ENCODE results near the gene B4GALT2. TPM values are rescaled to one million over a fixed set of nuclear protein-coding genes. Genes with fewer than 3 reads are reported as not detected.

B4GALT2 gene
- total and polyA plus RNA-seq, 2 donors (not counting 1 experiment from before 2014, with no cell fraction given): 4.6 to 6.5 TPM

DNA sequence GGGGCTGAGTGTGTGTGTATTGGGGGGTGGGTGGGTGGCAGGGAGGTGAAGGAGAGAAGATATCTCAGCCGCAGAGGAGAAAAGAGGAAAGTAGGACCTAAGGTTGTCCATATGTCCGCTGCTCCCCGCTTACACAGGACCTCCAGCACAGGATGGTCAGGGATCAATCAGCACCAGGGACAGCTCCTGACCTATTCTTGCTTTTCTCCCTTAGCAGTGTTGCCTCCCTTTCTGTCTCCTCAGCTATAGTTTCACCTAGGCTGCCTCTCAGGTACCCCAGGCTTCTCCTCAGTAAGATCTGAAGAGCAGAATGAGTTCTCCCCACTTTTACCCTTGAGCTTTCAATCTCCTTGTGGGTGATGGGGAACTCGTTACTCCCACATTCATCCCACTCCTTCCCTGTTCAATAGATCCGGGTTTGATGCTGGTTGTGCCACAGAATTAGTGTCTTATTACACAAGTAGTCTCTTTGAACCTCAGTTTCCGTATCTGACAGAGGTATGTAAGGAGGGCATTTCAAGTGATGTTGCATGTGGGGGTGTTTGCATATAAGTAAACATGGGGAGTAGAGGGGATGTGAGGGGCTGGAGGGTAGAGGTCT, 10.6 kb upstream of the B4GALT2 start:
- Histone ChIP-seq H3K4me2 (replicated peaks; ENCODE audit: low read depth, low read length, poor library complexity, severe bottlenecking) (no peak overlapping the region), H3K9me3 (ENCODE audit: control extremely low read depth in 1 of 3, control insufficient read depth in 2 of 3, insufficient read depth in 1 of 3, low read length in 2 of 3) (no peaks in the 10 kb centered on the region), H4K20me1 (ENCODE audit: control insufficient read depth, insufficient read depth, low read length, poor library complexity, severe bottlenecking) (peaks cover 8% of the 10 kb centered on the region), H3K79me2 (ENCODE audit: control insufficient read depth, insufficient read depth, low read length) (peaks cover 23% of the 10 kb centered on the region), H2AFZ (ENCODE audit: insufficient read depth, low read depth, low read length, poor library complexity, severe bottlenecking) (no peak overlapping the region), H3K27me3 (replicated peaks in 1 of 4; ENCODE audit: control extremely low read depth in 1 of 4, control insufficient read depth in 3 of 4, insufficient read depth in 4 of 4, low read length in 3 of 4) (no peaks in the 10 kb centered on the region), H3K27ac (ENCODE audit: low read length in 2 of 2) (no peak overlapping the region), H3K4me3 (ENCODE audit: control extremely low read depth in 1 of 5, extremely low read depth in 1 of 5, insufficient read depth in 1 of 5, low read depth in 2 of 5, low read length in 4 of 5) (no peak overlapping the region), H3K9ac (ENCODE audit: low read length) (no peak overlapping the region), H3K36me3 (replicated peaks in 1 of 2; ENCODE audit: control extremely low read depth in 1 of 2, control insufficient read depth in 1 of 2, extremely low read depth in 1 of 2, insufficient read depth in 2 of 2, low read length in 1 of 2) (peaks cover 0 to 10% of the 10 kb centered on the region in 2 experiments), H3K4me1 (ENCODE audit: control insufficient read depth in 2 of 2, insufficient read depth in 2 of 2, low read length in 2 of 2) (peaks cover 12 to 20% of the 10 kb centered on the region in 2 donors)
- Mint-ChIP-seq H3K9me3 (ENCODE audit: insufficient read depth) (no peaks in the 10 kb centered on the region), H3K4me3 (peak overlapping the region; percentile 13), H3K27me3 (no peaks in the 10 kb centered on the region), H3K4me1 (peaks cover 24% of the 10 kb centered on the region), H3K27ac (no peak overlapping the region)
- POLR2A ChIA-PET: no interaction called here
- WGBS (ENCODE audit: insufficient coverage): 97% methylated on average over 4 of the region's 6 CpGs
- ATAC-seq (ENCODE audit: low read depth) (no peak), DNase-seq (no peak)
- CTCF ChIA-PET: no interaction called here
- TF ChIP-seq, protein P1, sequence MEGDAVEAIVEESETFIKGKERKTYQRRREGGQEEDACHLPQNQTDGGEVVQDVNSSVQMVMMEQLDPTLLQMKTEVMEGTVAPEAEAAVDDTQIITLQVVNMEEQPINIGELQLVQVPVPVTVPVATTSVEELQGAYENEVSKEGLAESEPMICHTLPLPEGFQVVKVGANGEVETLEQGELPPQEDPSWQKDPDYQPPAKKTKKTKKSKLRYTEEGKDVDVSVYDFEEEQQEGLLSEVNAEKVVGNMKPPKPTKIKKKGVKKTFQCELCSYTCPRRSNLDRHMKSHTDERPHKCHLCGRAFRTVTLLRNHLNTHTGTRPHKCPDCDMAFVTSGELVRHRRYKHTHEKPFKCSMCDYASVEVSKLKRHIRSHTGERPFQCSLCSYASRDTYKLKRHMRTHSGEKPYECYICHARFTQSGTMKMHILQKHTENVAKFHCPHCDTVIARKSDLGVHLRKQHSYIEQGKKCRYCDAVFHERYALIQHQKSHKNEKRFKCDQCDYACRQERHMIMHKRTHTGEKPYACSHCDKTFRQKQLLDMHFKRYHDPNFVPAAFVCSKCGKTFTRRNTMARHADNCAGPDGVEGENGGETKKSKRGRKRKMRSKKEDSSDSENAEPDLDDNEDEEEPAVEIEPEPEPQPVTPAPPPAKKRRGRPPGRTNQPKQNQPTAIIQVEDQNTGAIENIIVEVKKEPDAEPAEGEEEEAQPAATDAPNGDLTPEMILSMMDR (IDR thresholded peaks at IDR 0.05): no peak
- no peak for TF ChIP-seq EZH2 (IDR thresholded peaks at IDR 0.05; ENCODE audit: borderline replicate concordance, insufficient read depth, low read depth, low read length, poor library complexity, severe bottlenecking)
- intact Hi-C loops (cut with micrococcal nuclease): no loop called here

GRCh38 chr1:43969416-43969745, 9.6 kb upstream of the B4GALT2 start:
- Mint-ChIP-seq H3K4me1 (peaks cover 34% of the 10 kb centered on the region), H3K4me3 (peak overlapping the region; percentile 95), H3K27ac (no peak overlapping the region), H3K27me3 (no peaks in the 10 kb centered on the region), H3K9me3 (ENCODE audit: insufficient read depth) (no peaks in the 10 kb centered on the region)
- H3K79me2 ChIP-seq (ENCODE audit: control insufficient read depth, insufficient read depth, low read length): peaks cover 23% of the 10 kb centered on the region
- no peak for DNase-seq
- peak overlapping the region in 3 of 5 experiments; percentile 62 to 93 (median 83) for H3K4me3 ChIP-seq (ENCODE audit: control extremely low read depth in 1 of 5, extremely low read depth in 1 of 5, insufficient read depth in 1 of 5, low read depth in 2 of 5, low read length in 4 of 5)
- intact Hi-C loops (cut with micrococcal nuclease): loop anchor here (1.0 kb wide), 2 partner anchors 23 to 319 kb away; partner anchors contain the start of genes IPO13 and KDM4A
- H3K27me3 ChIP-seq (replicated peaks in 1 of 4; ENCODE audit: control extremely low read depth in 1 of 4, control insufficient read depth in 3 of 4, insufficient read depth in 4 of 4, low read length in 3 of 4): no peaks in the 10 kb centered on the region
- H2AFZ ChIP-seq (ENCODE audit: insufficient read depth, low read depth, low read length, poor library complexity, severe bottlenecking): peak overlapping the region; percentile 81
- peak overlapping the region; percentile 81 for H3K9ac ChIP-seq (ENCODE audit: low read length)
- no peak for ATAC-seq (ENCODE audit: low read depth)
- ChIA-PET CTCF (interaction anchor here (0.7 to 1.7 kb wide), 3 partner anchors 23 to 36 kb away, joined by 3 to 4 read pairs (median 4); partner anchors contain the start of genes ARTN and IPO13), POLR2A (interaction anchor here (0.7 kb wide), 1 partner anchor 10 kb away, joined by 4 read pairs; no protein-coding TSS in a partner anchor)
- peaks cover 8% of the 10 kb centered on the region for H4K20me1 ChIP-seq (ENCODE audit: control insufficient read depth, insufficient read depth, low read length, poor library complexity, severe bottlenecking)
- H3K4me2 ChIP-seq (replicated peaks; ENCODE audit: low read depth, low read length, poor library complexity, severe bottlenecking): peak overlapping the region; percentile 96
- H3K9me3 ChIP-seq (ENCODE audit: control extremely low read depth in 1 of 3, control insufficient read depth in 2 of 3, insufficient read depth in 1 of 3, low read length in 2 of 3): no peaks in the 10 kb centered on the region
- 63% methylated on average over 6 of the region's 7 CpGs for WGBS (ENCODE audit: insufficient coverage)
- no peak overlapping the region for H3K27ac ChIP-seq (ENCODE audit: low read length in 2 of 2)
- H3K4me1 ChIP-seq (ENCODE audit: control insufficient read depth in 2 of 2, insufficient read depth in 2 of 2, low read length in 2 of 2): peaks cover 17 to 30% of the 10 kb centered on the region in 2 donors
- H3K36me3 ChIP-seq (replicated peaks in 1 of 2; ENCODE audit: control extremely low read depth in 1 of 2, control insufficient read depth in 1 of 2, extremely low read depth in 1 of 2, insufficient read depth in 2 of 2, low read length in 1 of 2): peaks cover 0 to 10% of the 10 kb centered on the region in 2 experiments
- TF ChIP-seq, protein P1 (IDR thresholded peaks at IDR 0.05): no peak
- TF ChIP-seq EZH2 (IDR thresholded peaks at IDR 0.05; ENCODE audit: borderline replicate concordance, insufficient read depth, low read depth, low read length, poor library complexity, severe bottlenecking): no peak
